ENCODE results near the gene PGM2L1. TPM values are rescaled to one million over a fixed set of nuclear protein-coding genes. Genes with fewer than 3 reads are reported as not detected.
"Not testable (repeated sequence)": the region's sequence is repeated elsewhere in the genome, so short reads cannot be mapped to it uniquely, and the experiment has no call there.

The PGM2L1 gene
- total RNA-seq, 4 donors from 2014 or later: 0.42 to 2.0 (median 0.89) TPM

- Histone ChIP-seq H3K4me1 (no peaks in the 10 kb centered on the region), H3K27ac (no peak overlapping the region), H3K4me3 (no peak overlapping the region), H3K9me3 (no peaks in the 10 kb centered on the region), H3K36me3 (peaks cover 0 to 2% (median 0%) of the 10 kb centered on the region in 3 donors), H3K27me3 (no peaks in the 10 kb centered on the region)
- TF ChIP-seq POLR2A (IDR thresholded peaks at IDR 0.05) (no peak), CTCF (IDR thresholded peaks at IDR 0.05) (no peak)
- DNase-seq: no peak
- intact Hi-C loops (cut with DNase I): no loop called here
These were observed 24.9 kb downstream of the PGM2L1 start for GRCh38 chr11:74373382-74373781.

DNA sequence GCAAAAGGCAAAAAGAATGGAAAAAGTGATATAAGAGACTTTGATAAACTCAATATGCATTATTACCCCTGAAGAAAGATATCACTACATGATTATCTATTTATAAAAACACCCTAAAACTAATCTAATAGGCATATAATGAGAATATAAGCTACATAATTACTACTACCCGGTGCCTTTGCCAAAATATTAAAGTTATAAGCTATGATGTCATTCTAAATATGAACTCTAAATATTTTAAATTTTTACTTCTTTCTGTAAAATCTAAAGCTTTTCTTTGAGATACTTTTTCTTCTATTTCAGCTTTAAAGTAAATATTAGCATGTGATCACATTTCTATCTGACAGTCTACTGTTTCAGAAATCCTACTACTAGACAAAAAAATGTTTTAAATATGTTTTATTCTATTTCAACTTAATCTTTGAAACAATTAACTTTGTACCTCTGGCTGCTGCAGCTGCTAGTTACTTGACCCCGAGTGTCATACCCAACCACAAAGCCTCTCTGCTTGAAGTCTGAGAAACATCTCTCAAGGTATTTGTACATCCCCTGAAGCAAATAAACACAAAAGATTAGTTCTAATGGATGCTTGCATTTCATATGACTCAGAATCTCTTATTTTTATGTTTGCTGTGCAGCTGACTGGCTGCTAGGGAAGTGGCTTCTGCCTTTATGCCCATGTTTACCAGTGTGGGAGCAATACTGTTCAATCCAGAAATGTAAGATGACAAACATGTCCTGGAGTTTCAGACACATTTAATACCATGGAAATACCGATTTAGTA, 26.8 kb downstream of the PGM2L1 start:
- no peaks in the 10 kb centered on the region for H3K4me1 ChIP-seq
- TF ChIP-seq CTCF (IDR thresholded peaks at IDR 0.05) (no peak), POLR2A (IDR thresholded peaks at IDR 0.05) (no peak)

GRCh38 chr11:74370123-74370522, 28.1 kb downstream of the PGM2L1 start:
- intact Hi-C loops (cut with DNase I): no loop called here
- no peak overlapping the region for H3K27ac ChIP-seq
- peaks cover 0 to 12% (median 0%) of the 10 kb centered on the region in 3 donors for H3K36me3 ChIP-seq
- no peaks in the 10 kb centered on the region for H3K9me3 ChIP-seq
- H3K4me1 ChIP-seq: no peaks in the 10 kb centered on the region
- WGBS, 2 donors: 82 to 91% methylated on average over 2 of the region's 2 CpGs
- H3K4me3 ChIP-seq: no peak overlapping the region
- no peaks in the 10 kb centered on the region for H3K27me3 ChIP-seq
- no peak for DNase-seq
- no peak for TF ChIP-seq POLR2A (IDR thresholded peaks at IDR 0.05)
- no peak for TF ChIP-seq CTCF (IDR thresholded peaks at IDR 0.05)

More for the DNA sequence above, 26.8 kb downstream of the PGM2L1 start:
- Histone ChIP-seq H3K36me3 (peaks cover 0 to 12% (median 0%) of the 10 kb centered on the region in 3 donors), H3K27ac (no peak overlapping the region), H3K9me3 (no peaks in the 10 kb centered on the region), H3K4me3 (no peak overlapping the region), H3K27me3 (no peaks in the 10 kb centered on the region)
- 68 to 73% methylated on average over 3 of the region's 3 CpGs for WGBS, 2 donors
- intact Hi-C loops (cut with DNase I): no loop called here
- no peak for DNase-seq

- DNase-seq: no peak
- Histone ChIP-seq H3K27ac (no peak overlapping the region), H3K9me3 (no peaks in the 10 kb centered on the region), H3K4me1 (no peaks in the 10 kb centered on the region), H3K36me3 (peaks cover 0 to 12% (median 0%) of the 10 kb centered on the region in 3 donors), H3K4me3 (no peak overlapping the region), H3K27me3 (no peaks in the 10 kb centered on the region)
- 78 to 82% methylated on average over 5 of the region's 5 CpGs for WGBS, 2 donors
- intact Hi-C loops (cut with DNase I): no loop called here
- no peak for TF ChIP-seq CTCF (IDR thresholded peaks at IDR 0.05)
- TF ChIP-seq POLR2A (IDR thresholded peaks at IDR 0.05): no peak
These were observed 30.4 kb downstream of the PGM2L1 start for GRCh38 chr11:74367881-74368280.

DNA sequence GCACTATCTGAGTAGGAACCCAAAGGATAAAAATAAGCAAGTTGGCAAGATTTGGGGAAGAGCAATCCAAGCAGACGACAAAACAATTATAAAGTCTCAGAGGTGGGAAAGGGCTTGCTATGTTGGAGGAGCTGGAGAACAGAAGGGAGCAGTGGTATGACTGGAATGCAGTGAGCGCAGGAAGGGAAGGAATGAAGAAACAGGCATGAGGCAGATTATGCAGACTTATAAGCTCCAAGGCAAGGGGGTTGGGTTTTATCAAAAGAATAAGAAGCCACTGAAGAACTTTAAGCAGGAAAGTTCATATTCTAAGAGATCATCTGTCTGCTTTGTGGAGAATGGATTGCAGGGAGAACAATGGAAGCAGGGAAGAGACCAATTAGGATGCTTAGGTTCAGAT, 31.7 kb downstream of the PGM2L1 start:
- intact Hi-C loops (cut with DNase I): no loop called here
- DNase-seq: no peak
- 80 to 93% methylated on average over 2 of the region's 2 CpGs for WGBS, 2 donors
- no peaks in the 10 kb centered on the region for H3K4me1 ChIP-seq
- no peak overlapping the region for H3K4me3 ChIP-seq
- H3K9me3 ChIP-seq: no peaks in the 10 kb centered on the region
- no peak overlapping the region for H3K27ac ChIP-seq
- no peaks in the 10 kb centered on the region for H3K27me3 ChIP-seq
- TF ChIP-seq CTCF (IDR thresholded peaks at IDR 0.05) (no peak), POLR2A (IDR thresholded peaks at IDR 0.05) (no peak)
- H3K36me3 ChIP-seq: peaks cover 0 to 22% (median 0%) of the 10 kb centered on the region in 3 donors

GRCh38 chr11:74365805-74366204, 32.4 kb downstream of the PGM2L1 start:
- H3K36me3 ChIP-seq: peaks cover 0 to 29% (median 0%) of the 10 kb centered on the region in 3 donors
- WGBS, 2 donors: 100% methylated on average over 1 to 2 of the region's 3 CpGs
- H3K27me3 ChIP-seq; H3K9me3 ChIP-seq; H3K27ac ChIP-seq; DNase-seq; intact Hi-C loops (cut with DNase I); H3K4me3 ChIP-seq; H3K4me1 ChIP-seq: not testable (repeated sequence)
